Measurements from ENCODE around the gene IP6K3.

DNA sequence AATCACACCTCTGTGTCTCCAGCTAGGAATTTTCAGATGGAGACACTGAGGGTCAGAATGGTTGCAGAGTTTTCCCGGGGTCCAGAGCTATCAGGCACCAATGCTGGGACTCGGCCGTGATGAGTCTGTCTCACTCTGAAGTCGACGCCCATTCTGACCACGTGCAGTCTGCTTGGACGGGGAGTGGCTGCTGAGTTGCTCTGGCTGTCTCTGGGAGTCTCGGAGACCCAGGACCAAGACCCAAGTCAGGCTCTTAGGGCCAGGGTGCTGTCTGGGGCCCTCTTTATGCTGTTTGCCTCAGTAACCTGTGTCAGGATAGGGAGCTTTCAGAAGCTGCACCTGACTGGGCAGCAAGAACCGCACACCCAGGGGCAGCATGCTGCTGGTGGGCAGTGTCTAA, 4.6 kb downstream of the IP6K3 start:
- TF ChIP-seq, protein P1, sequence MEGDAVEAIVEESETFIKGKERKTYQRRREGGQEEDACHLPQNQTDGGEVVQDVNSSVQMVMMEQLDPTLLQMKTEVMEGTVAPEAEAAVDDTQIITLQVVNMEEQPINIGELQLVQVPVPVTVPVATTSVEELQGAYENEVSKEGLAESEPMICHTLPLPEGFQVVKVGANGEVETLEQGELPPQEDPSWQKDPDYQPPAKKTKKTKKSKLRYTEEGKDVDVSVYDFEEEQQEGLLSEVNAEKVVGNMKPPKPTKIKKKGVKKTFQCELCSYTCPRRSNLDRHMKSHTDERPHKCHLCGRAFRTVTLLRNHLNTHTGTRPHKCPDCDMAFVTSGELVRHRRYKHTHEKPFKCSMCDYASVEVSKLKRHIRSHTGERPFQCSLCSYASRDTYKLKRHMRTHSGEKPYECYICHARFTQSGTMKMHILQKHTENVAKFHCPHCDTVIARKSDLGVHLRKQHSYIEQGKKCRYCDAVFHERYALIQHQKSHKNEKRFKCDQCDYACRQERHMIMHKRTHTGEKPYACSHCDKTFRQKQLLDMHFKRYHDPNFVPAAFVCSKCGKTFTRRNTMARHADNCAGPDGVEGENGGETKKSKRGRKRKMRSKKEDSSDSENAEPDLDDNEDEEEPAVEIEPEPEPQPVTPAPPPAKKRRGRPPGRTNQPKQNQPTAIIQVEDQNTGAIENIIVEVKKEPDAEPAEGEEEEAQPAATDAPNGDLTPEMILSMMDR (conservative IDR thresholded peaks at IDR 0.05; ENCODE audit: low read depth, low read length) = no peak
- TF ChIP-seq EZH2 (IDR thresholded peaks at IDR 0.05; ENCODE audit: borderline replicate concordance, low read depth, low read length, poor library complexity, severe bottlenecking) = no peak
